ENCODE results near the gene GPS2. TPM values are rescaled to one million over a fixed set of nuclear protein-coding genes. Genes with fewer than 3 reads are reported as not detected.
A peak's percentile ranks its signal among the peaks of the same experiment; 100 is the strongest.

GPS2 gene
- 100 to 1,000 TPM; 204 to 239 TPM for total RNA-seq
- 219 TPM for polyA plus RNA-seq (ENCODE audit: insufficient read depth, low read depth, low replicate concordance)
- long read RNA-seq, donor 1, transcript GPS2-201 (11 exons, 1,379 nt) = major isoform, 20 of 527 reads
- long read RNA-seq, donor 1, transcript GPS2-202 (10 exons, 1,371 nt) = minor isoform, 13 of 527 reads
- long read RNA-seq, donor 1, partial matches to known transcripts = 470 of 527 reads
- long read RNA-seq, donor 1, other reads (novel, unspliced or antisense) = 21 of 527 reads
- long read RNA-seq, donor 2, transcript GPS2-202 (10 exons, 1,371 nt) = major isoform, 10 of 20 reads
- long read RNA-seq, donor 2, partial matches to known transcripts = 5 of 20 reads
- long read RNA-seq, donor 2, other reads (novel, unspliced or antisense) = 0 of 20 reads

- Histone ChIP-seq H3K4me3 (peak within 1 kb of the TSS; percentile 84 to 86), H3K36me3 (ENCODE audit: low read depth, missing control alignments) (no peaks in the 10 kb centered on the region), H3K27me3 (no peaks in the 10 kb centered on the region), H3K9me3 (no peaks in the 10 kb centered on the region), H3K4me1 (no peaks in the 10 kb centered on the region), H3K27ac (peak within 1 kb of the TSS; percentile 75 to 94)
- TF ChIP-seq CTCF (IDR thresholded peaks at IDR 0.05) = no peak
- TF ChIP-seq POLR2A (IDR thresholded peaks at IDR 0.05) = peak; percentile 6
- intact Hi-C loops (cut with DNase I; ENCODE audit: low total_unique reads) = no loop called here
- DNase-seq = peak; percentile 96
- 0% methylated on average over 6 to 72 of the region's 95 CpGs for WGBS, 2 donors
Measured at GRCh38 chr17:7314719-7315569, at the start of gene GPS2. Gene GPS2 (minus strand): TSS chr17:7315360. CDS start chr17:7315052, 308 bp downstream.

GRCh38 chr17:7363311-7363710 lies 48.2 kb upstream of the GPS2 start:
- 89 to 94% methylated on average over 6 of the region's 6 CpGs for WGBS, 2 donors
- Histone ChIP-seq H3K27me3 (no peaks in the 10 kb centered on the region), H3K27ac (no peak overlapping the region), H3K4me3 (no peak overlapping the region), H3K4me1 (no peaks in the 10 kb centered on the region), H3K36me3 (ENCODE audit: low read depth, missing control alignments) (no peaks in the 10 kb centered on the region), H3K9me3 (no peaks in the 10 kb centered on the region)
- DNase-seq = no peak
- intact Hi-C loops (cut with DNase I; ENCODE audit: low total_unique reads) = no loop called here
- TF ChIP-seq CTCF (IDR thresholded peaks at IDR 0.05) = no peak
- no peak for TF ChIP-seq POLR2A (IDR thresholded peaks at IDR 0.05)

- no peak overlapping the region for H3K27ac ChIP-seq
- H3K4me3 ChIP-seq = no peak overlapping the region
- no peak for DNase-seq
- no peaks in the 10 kb centered on the region for H3K36me3 ChIP-seq (ENCODE audit: low read depth, missing control alignments)
- 82 to 92% methylated on average over 3 of the region's 3 CpGs for WGBS, 2 donors
- TF ChIP-seq POLR2A (IDR thresholded peaks at IDR 0.05) (no peak), CTCF (IDR thresholded peaks at IDR 0.05) (no peak)
- H3K9me3 ChIP-seq = no peaks in the 10 kb centered on the region
- no peaks in the 10 kb centered on the region for H3K4me1 ChIP-seq
- no peaks in the 10 kb centered on the region for H3K27me3 ChIP-seq
- intact Hi-C loops (cut with DNase I; ENCODE audit: low total_unique reads) = no loop called here
Measured at GRCh38 chr17:7361906-7362305, 46.7 kb upstream of the GPS2 start.

- TF ChIP-seq POLR2A (IDR thresholded peaks at IDR 0.05) (no peak), CTCF (IDR thresholded peaks at IDR 0.05) (no peak)
- intact Hi-C loops (cut with DNase I; ENCODE audit: low total_unique reads) = loop anchor here (10.0 kb wide), 1 partner anchor 207 kb away; the partner anchor contains the start of gene SENP3
Measured at GRCh38 chr17:7357381-7357780, 42.2 kb upstream of the GPS2 start.

More at GRCh38 chr17:7357381-7357780, 42.2 kb upstream of the GPS2 start:
- H3K27ac ChIP-seq = no peak overlapping the region
- no peaks in the 10 kb centered on the region for H3K27me3 ChIP-seq
- no peaks in the 10 kb centered on the region for H3K36me3 ChIP-seq (ENCODE audit: low read depth, missing control alignments)
- DNase-seq = no peak
- H3K9me3 ChIP-seq = no peaks in the 10 kb centered on the region
- no peak overlapping the region for H3K4me3 ChIP-seq
- H3K4me1 ChIP-seq = peaks cover 13% of the 10 kb centered on the region
- 82 to 86% methylated on average over 2 of the region's 2 CpGs for WGBS, 2 donors
